LNCaP clone FGC (cell line): ENCODE results near the gene POPDC2.
A peak's percentile ranks its signal among the peaks of the same experiment; 100 is the strongest.

Experiments used
- DNase-seq: peaks from one replicate; pipeline ENCODE4 v3.0.0-alpha.2; 2011; ENCODE audit warnings: low read depth
- H3K4me3 ChIP-seq: 2 replicates; pipeline ENCODE4 v1.5.1; 2011; ENCODE audit warnings: mild to moderate bottlenecking, low read depth, low read length, control low read depth
- TF ChIP-seq, protein P1 (sequence below): IDR thresholded peaks from 2 replicates; pipeline ENCODE4 v1.5.1; 2012; ENCODE audit warnings: mild to moderate bottlenecking; ENCODE audit not compliant: control insufficient read depth, insufficient read depth; ENCODE audit errors: extremely low read depth

The POPDC2 gene

DNA sequence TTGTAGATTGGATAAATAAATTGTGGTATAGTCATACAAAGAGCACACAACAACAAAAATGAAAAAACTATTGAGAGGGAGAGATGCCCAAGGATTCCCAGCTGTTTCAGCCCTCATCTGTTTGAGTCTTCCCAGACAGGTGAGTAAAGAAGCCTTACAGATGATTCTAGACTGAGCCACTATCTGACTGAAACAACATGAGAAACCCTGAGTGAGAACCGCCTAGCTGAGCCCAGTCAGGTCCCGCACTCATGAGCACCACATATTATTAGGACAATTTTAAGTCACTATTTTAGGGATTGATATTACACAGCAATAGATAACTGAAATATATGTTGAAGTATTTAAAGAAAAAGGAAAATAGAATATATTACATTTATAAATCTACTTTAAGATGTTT, 19.0 kb downstream of the POPDC2 start:
- TF ChIP-seq, protein P1, sequence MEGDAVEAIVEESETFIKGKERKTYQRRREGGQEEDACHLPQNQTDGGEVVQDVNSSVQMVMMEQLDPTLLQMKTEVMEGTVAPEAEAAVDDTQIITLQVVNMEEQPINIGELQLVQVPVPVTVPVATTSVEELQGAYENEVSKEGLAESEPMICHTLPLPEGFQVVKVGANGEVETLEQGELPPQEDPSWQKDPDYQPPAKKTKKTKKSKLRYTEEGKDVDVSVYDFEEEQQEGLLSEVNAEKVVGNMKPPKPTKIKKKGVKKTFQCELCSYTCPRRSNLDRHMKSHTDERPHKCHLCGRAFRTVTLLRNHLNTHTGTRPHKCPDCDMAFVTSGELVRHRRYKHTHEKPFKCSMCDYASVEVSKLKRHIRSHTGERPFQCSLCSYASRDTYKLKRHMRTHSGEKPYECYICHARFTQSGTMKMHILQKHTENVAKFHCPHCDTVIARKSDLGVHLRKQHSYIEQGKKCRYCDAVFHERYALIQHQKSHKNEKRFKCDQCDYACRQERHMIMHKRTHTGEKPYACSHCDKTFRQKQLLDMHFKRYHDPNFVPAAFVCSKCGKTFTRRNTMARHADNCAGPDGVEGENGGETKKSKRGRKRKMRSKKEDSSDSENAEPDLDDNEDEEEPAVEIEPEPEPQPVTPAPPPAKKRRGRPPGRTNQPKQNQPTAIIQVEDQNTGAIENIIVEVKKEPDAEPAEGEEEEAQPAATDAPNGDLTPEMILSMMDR, result no peak
- no peak overlapping the region for H3K4me3 ChIP-seq
- DNase-seq, result no peak

DNA sequence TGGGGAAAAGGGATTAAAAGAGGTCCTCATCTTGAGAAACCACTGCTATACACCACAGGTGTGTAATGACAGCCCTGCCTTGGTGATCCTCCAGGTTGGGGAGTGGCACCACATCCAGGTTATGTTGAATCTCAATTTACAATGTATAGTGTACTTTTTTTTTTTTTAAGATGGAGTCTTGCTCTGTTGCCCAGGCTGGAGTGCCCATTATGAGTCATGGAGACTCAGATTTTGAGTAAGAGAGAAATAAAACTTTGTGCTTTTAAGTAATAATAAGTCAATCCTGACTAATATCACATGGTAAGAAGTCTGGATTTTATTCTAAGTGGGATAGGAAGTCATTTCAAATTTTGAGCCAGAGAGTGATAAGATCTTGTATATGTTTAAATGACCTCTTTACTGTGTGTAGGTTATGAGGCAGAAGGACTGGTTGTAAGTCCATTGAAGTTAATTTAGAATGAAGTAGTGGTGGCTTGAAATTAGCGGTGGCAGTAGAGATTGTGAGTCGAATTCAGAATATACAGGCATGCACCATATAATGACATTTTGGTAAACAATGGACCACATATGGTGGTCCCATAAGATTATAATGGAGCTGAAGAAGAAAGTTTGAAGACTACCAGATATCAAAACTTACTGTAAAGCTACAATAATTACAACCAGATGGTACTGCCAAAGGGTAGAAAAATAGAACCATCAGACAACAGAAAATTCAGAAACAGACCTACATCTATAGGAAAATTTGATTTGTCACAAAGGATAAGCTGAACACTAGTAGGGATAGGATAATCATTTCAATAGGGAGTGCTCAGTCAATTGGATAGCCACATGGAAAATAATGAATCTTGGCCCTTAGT, 20.7 kb downstream of the POPDC2 start:
- no peak for DNase-seq
- no peak overlapping the region for H3K4me3 ChIP-seq
- TF ChIP-seq, protein P1, result no peak

DNA sequence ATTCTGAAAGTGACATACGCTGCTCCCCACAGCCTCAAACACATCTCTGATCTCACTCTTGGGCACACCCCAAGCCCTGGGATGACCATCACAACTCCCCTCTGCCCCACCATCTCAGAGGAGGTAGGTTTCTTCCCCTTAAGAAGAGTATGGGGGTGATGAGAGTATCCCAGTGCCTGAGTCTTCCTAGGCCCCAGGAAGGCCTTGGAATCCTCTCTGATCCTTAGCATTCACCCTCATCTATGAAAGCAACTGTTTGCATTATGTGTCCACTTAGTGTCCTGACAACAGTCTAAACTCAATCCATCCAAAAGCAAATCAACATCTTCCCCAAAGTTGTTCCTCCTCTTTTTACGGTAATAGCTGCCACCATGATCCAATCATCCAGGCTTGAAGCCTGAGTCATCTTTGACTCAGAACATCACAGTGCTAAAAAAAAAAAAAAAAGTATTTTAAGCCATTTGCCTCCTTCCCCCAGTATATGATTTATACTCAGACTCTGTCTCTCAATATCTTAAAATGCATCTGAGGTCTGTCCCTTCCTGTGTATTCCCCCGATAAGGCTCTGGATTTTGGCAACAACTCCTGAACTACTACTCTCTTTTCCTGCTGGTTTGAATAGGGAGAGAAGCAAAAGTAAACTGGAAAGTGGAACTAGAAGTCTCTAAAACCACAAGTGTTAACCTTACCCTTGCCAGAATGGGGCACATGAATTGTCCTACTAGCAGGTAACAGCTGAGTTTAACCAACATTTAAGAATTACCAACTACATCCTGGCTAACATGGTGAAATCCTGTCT, 22.5 kb downstream of the POPDC2 start:
- DNase-seq, result no peak
- H3K4me3 ChIP-seq, result no peak overlapping the region
- TF ChIP-seq, protein P1, result no peak

DNA sequence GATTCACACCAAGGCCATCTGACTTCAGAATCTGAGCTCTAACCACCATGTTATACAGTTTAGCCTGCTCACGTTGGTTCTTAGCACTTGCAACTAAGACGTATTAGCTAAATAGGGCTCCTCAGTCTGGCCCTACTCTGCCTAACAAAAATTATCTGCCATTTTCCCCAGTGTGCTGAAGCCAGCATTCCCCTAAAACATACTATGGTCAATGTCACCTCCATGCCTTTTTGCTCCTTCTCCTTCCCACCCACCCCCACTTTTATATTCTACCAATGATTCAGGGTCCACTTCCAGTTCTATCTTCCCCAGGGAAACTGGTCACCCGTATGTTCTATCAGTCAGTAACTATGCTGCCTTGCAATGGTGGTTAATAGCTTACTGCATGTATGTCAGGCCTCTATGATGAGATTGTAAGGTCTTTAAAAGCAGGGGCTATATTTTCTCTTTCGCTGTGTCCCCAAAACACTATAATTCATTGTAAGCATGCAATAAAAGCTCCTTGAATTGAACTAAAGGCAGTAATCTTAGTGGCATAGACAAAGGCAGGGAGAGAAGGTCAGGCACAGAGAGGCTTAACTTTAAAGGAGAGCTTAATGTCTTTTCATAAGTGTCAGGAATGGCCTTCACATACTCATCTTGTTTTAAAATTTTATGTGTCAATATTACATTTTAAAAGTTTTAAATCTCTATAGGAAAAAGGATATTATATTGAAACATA, 23.3 kb downstream of the POPDC2 start:
- TF ChIP-seq, protein P1, result no peak
- H3K4me3 ChIP-seq, result no peak overlapping the region
- no peak for DNase-seq

DNA sequence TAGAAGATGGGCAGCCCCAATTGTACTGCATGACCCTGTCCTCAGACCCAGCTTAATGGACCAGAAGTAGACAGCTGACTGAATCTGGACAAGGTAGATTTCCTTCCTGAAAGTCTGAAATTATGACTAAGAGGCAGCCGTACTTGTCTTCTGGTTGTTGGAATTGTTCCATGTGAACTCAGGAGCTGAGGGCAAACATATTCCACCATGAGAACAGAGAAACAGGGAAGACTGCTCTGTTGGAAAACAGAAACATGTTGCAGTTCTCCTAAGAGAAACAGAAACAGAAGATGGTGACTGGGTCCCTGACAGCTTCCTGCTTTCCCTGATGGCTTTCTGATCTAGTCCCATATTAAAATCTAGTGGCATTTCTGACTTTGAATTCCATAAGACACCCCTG, 24.1 kb downstream of the POPDC2 start:
- no peak overlapping the region for H3K4me3 ChIP-seq
- DNase-seq, result peak; percentile 33
- TF ChIP-seq, protein P1, result no peak

DNA sequence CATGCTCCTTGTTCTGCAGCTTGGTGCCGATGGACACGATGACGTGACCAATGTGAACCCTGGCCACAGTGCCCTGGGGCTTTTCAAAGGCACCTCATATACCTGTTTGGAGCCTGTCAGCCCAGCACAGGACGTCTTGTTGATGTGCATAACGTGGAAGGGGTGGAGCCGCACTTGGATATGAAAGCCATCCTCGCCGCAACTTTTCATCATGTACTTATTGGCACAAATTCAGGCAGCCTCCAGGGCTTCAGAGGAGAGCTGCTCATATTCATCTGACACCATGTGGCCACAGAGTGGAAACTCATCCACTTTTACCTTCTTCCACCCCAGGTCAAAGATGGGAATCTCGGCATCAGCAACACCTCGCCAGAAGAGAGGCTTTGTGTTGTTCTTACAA, 24.7 kb downstream of the POPDC2 start:
- DNase-seq, result no peak
- no peak overlapping the region for H3K4me3 ChIP-seq
- TF ChIP-seq, protein P1, result no peak
